H1 (cell line): ENCODE measurements around the gene TRIM75.

Source experiments
- CREB1 ChIP-seq: IDR thresholded peaks from 2 replicates; pipeline ENCODE4 v1.6.1; 2012; ENCODE audit warnings: inconsistent platforms
- CTCF ChIP-seq, 3 experiments: IDR thresholded peaks; 1 replicate in 2 of 3; 2 replicates in 1 of 3; pipeline versions ENCODE4 v1.5.1 to v1.6.1; 2011; ENCODE audit warnings: low read length in 3 of 3, mild to moderate bottlenecking in 3 of 3, inconsistent platforms in 2 of 3, low read depth in 1 of 3, moderate library complexity in 1 of 3; ENCODE audit not compliant: insufficient read depth in 1 of 3; ENCODE audit errors: control extremely low read depth in 1 of 3
- EZH2 ChIP-seq: fragments of 200-600 bp; sonication (generic); IDR thresholded peaks from 2 replicates; pipeline ENCODE4 v1.7.1; 2012; ENCODE audit warnings: low read depth, mild to moderate bottlenecking, moderate library complexity, low read length, inconsistent platforms; ENCODE audit not compliant: severe bottlenecking
- KDM5A ChIP-seq: fragments of 200-600 bp; IDR thresholded peaks from 2 replicates; pipeline ENCODE4 v1.7.1; 2012; ENCODE audit warnings: mild to moderate bottlenecking, low read length, inconsistent platforms, mixed read lengths
- POLR2A ChIP-seq, 2 experiments: IDR thresholded peaks; 1 replicate in 1 of 2; 2 replicates in 1 of 2; pipeline ENCODE4 v1.6.1; 2011; ENCODE audit warnings: low read depth in 2 of 2, low read length in 2 of 2, mild to moderate bottlenecking in 2 of 2; ENCODE audit errors: control extremely low read depth in 1 of 2
- TAF1 ChIP-seq: IDR thresholded peaks from 2 replicates; pipeline ENCODE4 v1.6.1; 2011; ENCODE audit warnings: mild to moderate bottlenecking, low read depth, low read length

GRCh38 chr4:165048170-165048569, 5.5 kb upstream of the TRIM75 start:
- TF ChIP-seq CREB1 (no peak), CTCF (IDR thresholded peaks at IDR 0.05; ENCODE audit: control extremely low read depth in 1 of 3, insufficient read depth in 1 of 3, low read depth in 1 of 3, low read length in 3 of 3) (no peak), POLR2A (IDR thresholded peaks at IDR 0.05; ENCODE audit: control extremely low read depth in 1 of 2, low read depth in 2 of 2, low read length in 2 of 2) (no peak), TAF1 (no peak), EZH2 (no peak), KDM5A (no peak)
